Sigmoid colon (tissue), 4 donors: ENCODE results near the gene DIS3L2.

Source experiments
- POLR2A ChIP-seq, 2 donors: fragments of 450-650 bp; IDR thresholded peaks; one replicate each; pipeline ENCODE4 v1.6.1; 2016; ENCODE audit warnings: antibody characterized with exemption in 2 of 2, mild to moderate bottlenecking in 2 of 2, moderate library complexity in 2 of 2
- POLR2AphosphoS5 ChIP-seq, 4 donors: sonication (generic); formaldehyde crosslinking; IDR thresholded peaks; one replicate each; pipeline ENCODE4 v1.6.1; 2017; ENCODE audit warnings: antibody characterized with exemption in 4 of 4

DNA sequence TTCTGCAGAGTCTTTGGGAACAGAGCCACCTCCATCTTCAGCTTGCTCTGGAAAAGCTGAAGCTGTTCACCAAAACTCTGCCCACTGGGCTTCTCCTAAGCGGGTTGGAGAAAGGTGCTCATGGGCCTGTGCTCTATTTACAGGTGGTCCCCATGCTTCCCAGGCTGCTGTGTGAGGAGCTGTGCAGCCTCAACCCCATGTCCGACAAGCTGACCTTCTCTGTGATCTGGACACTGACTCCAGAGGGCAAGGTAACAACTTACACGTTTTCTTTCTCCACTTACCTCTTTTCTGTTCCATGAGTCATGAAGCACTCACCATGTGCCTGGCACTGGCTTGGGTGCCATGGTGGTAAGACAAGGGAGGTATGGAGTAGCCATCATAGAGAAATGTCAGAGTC is 287.6 kb downstream of the DIS3L2 start:
- TF ChIP-seq POLR2AphosphoS5 (IDR thresholded peaks at IDR 0.05): no peak
- no peak for TF ChIP-seq POLR2A (IDR thresholded peaks at IDR 0.05)
